Measurements from ENCODE around the gene VASH2. TPM values are rescaled to one million over a fixed set of nuclear protein-coding genes. Genes with fewer than 3 reads are reported as not detected.
"Not testable (repeated sequence)": the region's sequence is repeated elsewhere in the genome, so short reads cannot be mapped to it uniquely, and the experiment has no call there.

The VASH2 gene
- total RNA-seq, 1 donor from 2014 or later, result 0.07 TPM

DNA sequence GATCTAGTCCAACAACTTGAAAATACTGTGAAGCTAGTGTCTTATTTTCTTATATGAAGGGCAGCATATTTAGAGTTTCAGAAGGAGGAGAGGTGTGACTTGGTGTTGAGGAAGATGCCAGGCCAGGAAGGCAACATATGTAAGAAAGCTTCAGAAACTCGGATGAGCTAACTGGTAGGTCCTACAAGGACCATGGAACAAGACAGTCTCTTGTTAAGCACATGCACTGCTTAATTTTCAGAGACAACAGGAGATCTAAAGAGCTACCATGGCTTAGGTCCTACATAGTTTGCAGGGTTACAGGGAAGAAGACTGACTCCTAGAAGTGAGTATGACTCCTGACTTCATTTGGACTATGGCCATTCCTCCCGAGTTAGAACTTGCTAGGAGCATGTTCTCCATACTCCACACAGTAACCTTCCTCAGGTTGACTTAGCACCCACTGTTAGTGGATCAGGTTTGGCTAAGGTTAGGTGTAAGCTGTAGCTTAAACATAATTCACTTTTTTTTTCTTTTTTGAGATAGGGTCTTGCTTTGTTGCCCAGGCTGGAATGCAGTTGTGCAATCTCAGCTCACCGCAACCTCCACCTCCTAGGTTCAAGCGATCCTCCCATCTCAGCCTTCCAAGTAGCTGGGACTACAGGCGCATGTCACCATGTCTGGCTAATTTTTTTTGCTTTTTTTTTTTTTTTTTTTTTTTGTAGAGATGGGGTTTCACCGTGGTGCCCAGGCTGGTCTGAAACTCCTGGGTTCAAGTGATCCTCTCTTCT, 34.4 kb downstream of the VASH2 start:
- Mint-ChIP-seq H3K27ac (no peak overlapping the region), H3K36me3 (ENCODE audit: low read depth) (peaks cover 7% of the 10 kb centered on the region), H3K9me3 (no peaks in the 10 kb centered on the region), H3K4me1 (no peaks in the 10 kb centered on the region), H3K4me3 (no peak overlapping the region), H3K27me3 (no peaks in the 10 kb centered on the region)
- TF ChIP-seq CTCF (IDR thresholded peaks at IDR 0.05), result no peak
- POLR2A ChIA-PET, result interaction anchor here (0.7 kb wide), 1 partner anchor 727 kb away, joined by 8 read pairs; no protein-coding TSS in a partner anchor
- DNase-seq (no peak), ATAC-seq (ENCODE audit: low read depth) (no peak)
- intact Hi-C loops (cut with micrococcal nuclease), result no loop called here
- CTCF ChIA-PET, result no interaction called here

DNA sequence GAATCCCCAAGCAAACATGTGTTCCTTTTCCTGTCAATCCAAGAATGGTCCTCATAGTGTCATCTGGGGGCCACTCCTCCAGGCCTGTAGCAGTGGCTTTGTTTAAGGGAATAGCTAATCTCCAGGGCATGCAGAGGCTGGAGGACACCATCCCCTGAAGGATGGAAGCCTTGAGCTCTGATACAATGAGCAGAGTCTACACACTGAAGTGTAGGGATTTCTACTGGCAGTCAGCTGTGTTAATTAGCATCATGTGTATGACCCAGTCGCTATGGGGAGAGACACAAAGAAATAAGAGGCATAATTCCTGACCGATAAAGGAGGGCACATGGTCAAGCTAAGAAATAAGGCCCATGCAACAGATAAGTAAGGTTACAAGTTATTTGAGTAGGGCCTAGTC, 36.2 kb downstream of the VASH2 start:
- ChIA-PET POLR2A (interaction anchor here (0.6 to 0.8 kb wide), 2 partner anchors 192 to 926 kb away, joined by 3 to 7 read pairs; no protein-coding TSS in a partner anchor), CTCF (interaction anchor here (1.1 kb wide), 1 partner anchor 10 kb away, joined by 3 read pairs; no protein-coding TSS in a partner anchor)
- no peak for TF ChIP-seq CTCF (IDR thresholded peaks at IDR 0.05)
- no peak for ATAC-seq (ENCODE audit: low read depth)
- no peaks in the 10 kb centered on the region for H3K9me3 Mint-ChIP-seq
- intact Hi-C loops (cut with micrococcal nuclease), result no loop called here
- no peak overlapping the region for H3K4me3 Mint-ChIP-seq
- DNase-seq, result no peak
- H3K27ac Mint-ChIP-seq, result no peak overlapping the region
- H3K4me1 Mint-ChIP-seq, result no peaks in the 10 kb centered on the region
- H3K27me3 Mint-ChIP-seq, result no peaks in the 10 kb centered on the region
- peaks cover 15% of the 10 kb centered on the region for H3K36me3 Mint-ChIP-seq (ENCODE audit: low read depth)

DNA sequence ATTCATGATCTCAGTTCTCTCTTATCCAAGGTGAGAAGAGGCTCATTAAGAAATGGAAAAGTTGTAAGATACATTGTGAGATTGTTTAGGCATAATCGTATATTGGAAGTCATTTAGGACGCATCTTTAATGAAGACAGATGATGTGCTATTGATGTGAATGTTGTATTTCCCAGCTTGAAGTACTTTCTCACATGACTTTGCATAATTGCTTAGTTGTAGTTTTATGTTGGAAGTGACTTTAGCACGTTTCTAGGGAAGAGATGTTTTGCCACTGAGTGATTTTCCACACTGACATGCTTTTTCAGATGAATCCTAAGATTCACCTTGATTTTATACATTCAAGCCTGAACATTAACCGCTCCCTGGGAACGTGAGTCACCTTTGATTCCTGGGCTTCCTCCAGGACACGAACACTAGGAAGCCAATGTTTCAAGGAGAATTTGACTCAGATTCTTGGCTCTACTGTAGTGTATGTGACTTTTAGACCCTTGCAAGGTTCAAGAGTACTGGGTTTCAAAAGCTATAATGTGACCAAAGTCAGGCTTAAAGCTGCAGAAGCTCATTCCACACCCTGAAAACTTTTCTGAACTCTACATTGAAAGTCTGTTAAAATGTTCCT, 37.5 kb downstream of the VASH2 start:
- intact Hi-C loops (cut with micrococcal nuclease), result no loop called here
- POLR2A ChIA-PET, result no interaction called here
- no peak for ATAC-seq (ENCODE audit: low read depth)

GRCh38 chr1:212990276-212990675, 39.9 kb downstream of the VASH2 start:
- ATAC-seq (ENCODE audit: low read depth) (no peak), DNase-seq (no peak)
- intact Hi-C loops (cut with micrococcal nuclease), result no loop called here
- ChIA-PET CTCF (interaction anchor here (0.6 to 0.7 kb wide), 2 partner anchors 81 to 678 kb away, joined by 3 read pairs; no protein-coding TSS in a partner anchor), POLR2A (no interaction called here)
- H3K4me1 Mint-ChIP-seq, result no peaks in the 10 kb centered on the region
- no peak for TF ChIP-seq CTCF (IDR thresholded peaks at IDR 0.05)
- H3K27ac Mint-ChIP-seq, result no peak overlapping the region
- no peak overlapping the region for H3K4me3 Mint-ChIP-seq
- H3K27me3 Mint-ChIP-seq, result no peaks in the 10 kb centered on the region
- H3K9me3 Mint-ChIP-seq, result no peaks in the 10 kb centered on the region
- peaks cover 32% of the 10 kb centered on the region for H3K36me3 Mint-ChIP-seq (ENCODE audit: low read depth)

More for the DNA sequence above, 37.5 kb downstream of the VASH2 start:
- CTCF ChIA-PET, result no interaction called here
- H3K36me3 Mint-ChIP-seq (ENCODE audit: low read depth), result peaks cover 21% of the 10 kb centered on the region
- H3K4me1 Mint-ChIP-seq, result no peaks in the 10 kb centered on the region
- H3K4me3 Mint-ChIP-seq, result no peak overlapping the region
- no peaks in the 10 kb centered on the region for H3K27me3 Mint-ChIP-seq
- no peaks in the 10 kb centered on the region for H3K9me3 Mint-ChIP-seq
- no peak overlapping the region for H3K27ac Mint-ChIP-seq
- TF ChIP-seq CTCF (IDR thresholded peaks at IDR 0.05), result no peak
- no peak for DNase-seq

- ATAC-seq (ENCODE audit: low read depth); H3K27me3 Mint-ChIP-seq; H3K27ac Mint-ChIP-seq; H3K4me1 Mint-ChIP-seq; H3K4me3 Mint-ChIP-seq; DNase-seq; H3K9me3 Mint-ChIP-seq: not testable (repeated sequence)
- CTCF ChIA-PET, result interaction anchor here (1.2 to 4.1 kb wide), 7 partner anchors 9 to 537 kb away, joined by 3 to 40 read pairs (median 10); no protein-coding TSS in a partner anchor
- POLR2A ChIA-PET, result interaction anchor here (1.3 kb wide), 1 partner anchor 203 kb away, joined by 3 read pairs; no protein-coding TSS in a partner anchor
- intact Hi-C loops (cut with micrococcal nuclease), result loop anchor here (2.0 kb wide), 1 partner anchor 201 kb away; no protein-coding TSS in a partner anchor
- H3K36me3 Mint-ChIP-seq (ENCODE audit: low read depth), result peaks cover 50% of the 10 kb centered on the region
Observed at GRCh38 chr1:212993960-212994359, 43.6 kb downstream of the VASH2 start.
